K562 (cell line): Measurements from ENCODE around the gene XRCC5. TPM values are rescaled to one million over a fixed set of nuclear protein-coding genes. Genes with fewer than 3 reads are reported as not detected.

Experiments
- ATAC-seq: fragments of 200-7000 bp; cut with Tn5 transposase; 3 replicates; pipeline ENCODE4 v1.9.1; 2020; ENCODE audit warnings: moderate library complexity
- BruUV-seq: library from RNA; stranded (reverse); fragments of 400-500 nt; replicated peaks from 2 replicates; lab custom pipeline; 2021; lab: Mats Ljungman, UMichigan
- CTCF ChIA-PET: fragments of 300-600 bp; formaldehyde crosslinking; extraction: SDS; loops from one replicate; lab custom pipeline; 2021; ENCODE audit warnings: low intra/inter-chr PET ratio; lab: Yijun Ruan, JAX
- POLR2A ChIA-PET: fragments of 300-600, 350-650 bp; sonication (Branson Sonifier 250); formaldehyde crosslinking; extraction: SDS; loops from one replicate; lab custom pipeline; 2021; ENCODE audit warnings: antibody characterized with exemption, inconsistent platforms; lab: Yijun Ruan, JAX
- DNase-seq, 4 experiments: peaks; one replicate each; pipeline versions ENCODE4 v3.0.0 to v3.0.0-alpha.2; 2011 to 2018; ENCODE audit warnings: low spot score in 3 of 4, mixed read lengths in 3 of 4; ENCODE audit errors: extremely low read depth in 1 of 4
- FAIRE-seq: peaks from 2 replicates; lab custom pipeline; 2011; peaks lifted over from hg19 to GRCh38; lab: Jason Lieb, UNC
- H2AFZ ChIP-seq: 2 replicates; pipeline ENCODE4 v1.6.0; 2011; ENCODE audit warnings: low read depth, low read length, control low read depth, inconsistent platforms
- H3K27ac ChIP-seq: fragments of 200-600 bp; 3 replicates; pipeline ENCODE4 v1.8.0; 2011; ENCODE audit warnings: low read depth, mild to moderate bottlenecking, control low read depth, inconsistent platforms, low read length, moderate library complexity, mixed read lengths; ENCODE audit errors: extremely low read depth
- H3K27me3 ChIP-seq, 2 experiments: fragments of 300-600 bp in 1 of 2; 2 replicates in 1 of 2; 3 replicates in 1 of 2; pipeline versions ENCODE4 v1.6.0 to v1.8.0; 2011; ENCODE audit warnings: inconsistent platforms in 2 of 2, low read length in 2 of 2, mild to moderate bottlenecking in 1 of 2, mixed read lengths in 1 of 2, moderate library complexity in 1 of 2; ENCODE audit not compliant: control insufficient read depth in 2 of 2, insufficient read depth in 2 of 2
- H3K36me3 ChIP-seq: fragments of 300-600 bp; 3 replicates; pipeline ENCODE4 v1.8.0; 2011; ENCODE audit warnings: mild to moderate bottlenecking, low read length, inconsistent platforms; ENCODE audit not compliant: control insufficient read depth, insufficient read depth
- H3K4me1 ChIP-seq, 2 experiments: fragments of 200-600 bp in 1 of 2; replicated peaks in 1 of 2; 2 replicates in 1 of 2; 3 replicates in 1 of 2; pipeline versions ENCODE4 v1.5.1 to v1.8.0; 2011; ENCODE audit warnings: inconsistent platforms in 2 of 2, low read length in 2 of 2, mild to moderate bottlenecking in 1 of 2, mixed read lengths in 1 of 2, moderate library complexity in 1 of 2; ENCODE audit not compliant: control insufficient read depth in 2 of 2, insufficient read depth in 2 of 2
- H3K4me2 ChIP-seq: 2 replicates; pipeline ENCODE4 v1.6.1; 2011; ENCODE audit warnings: low read length, control low read depth, inconsistent platforms, mixed read lengths; ENCODE audit not compliant: insufficient read depth
- H3K4me3 ChIP-seq: fragments of 200-600 bp; sonication (generic), shearing (Covaris generic); 2 replicates; pipeline ENCODE4 v1.5.1; 2016; ENCODE audit warnings: control low read depth, inconsistent platforms
- H3K79me2 ChIP-seq: fragments of 200-600 bp; 3 replicates; pipeline ENCODE4 v1.8.0; 2011; ENCODE audit warnings: low read length, inconsistent platforms; ENCODE audit not compliant: control insufficient read depth, insufficient read depth
- H3K9ac ChIP-seq, 2 experiments: 2 replicates each; pipeline versions ENCODE4 v1.6.0 to v1.6.1; 2011; ENCODE audit warnings: low read depth in 2 of 2, low read length in 2 of 2, control low read depth in 1 of 2, inconsistent platforms in 1 of 2, mild to moderate bottlenecking in 1 of 2, mixed read lengths in 1 of 2; ENCODE audit not compliant: insufficient read depth in 1 of 2
- H3K9me1 ChIP-seq: one replicate; pipeline ENCODE4 v1.6.0; 2011; ENCODE audit warnings: inconsistent platforms, mild to moderate bottlenecking, low read length, moderate library complexity; ENCODE audit not compliant: control insufficient read depth, insufficient read depth
- H3K9me3 ChIP-seq: replicated peaks from 2 replicates; pipeline ENCODE4 v1.5.1; 2011; ENCODE audit warnings: low read depth, low read length, inconsistent platforms; ENCODE audit not compliant: control insufficient read depth, insufficient read depth
- H4K20me1 ChIP-seq: replicated peaks from 2 replicates; pipeline ENCODE4 v1.6.1; 2011; ENCODE audit warnings: low read length, inconsistent platforms, mixed read lengths; ENCODE audit not compliant: control insufficient read depth, insufficient read depth
- BCL6 ChIP-seq: fragments of 250-450 bp; sonication (Bioruptor Pico); IDR thresholded peaks from 2 replicates; pipeline ENCODE4 v1.4.0; 2020
- CGGBP1 ChIP-seq: fragments of 250-450 bp; sonication (Bioruptor Pico); IDR thresholded peaks from 2 replicates; pipeline ENCODE4 v1.9.0; 2021; ENCODE audit warnings: mild to moderate bottlenecking
- MAFG ChIP-seq: fragments of 450-650 bp; conservative IDR thresholded peaks from 2 replicates; pipeline ENCODE4 v1.6.1; 2016; ENCODE audit warnings: missing genetic modification characterization, missing compliant biosample characterization
- MTA1 ChIP-seq: fragments of 450-650 bp; IDR thresholded peaks from 2 replicates; pipeline ENCODE4 v1.6.1; 2017; ENCODE audit warnings: borderline replicate concordance
- MXI1 ChIP-seq: IDR thresholded peaks from 2 replicates; pipeline ENCODE4 v1.6.1; 2011; ENCODE audit warnings: low read depth, mild to moderate bottlenecking, improper control_type of control experiment, low read length
- NFRKB ChIP-seq: fragments of 450-650 bp; IDR thresholded peaks from 2 replicates; pipeline ENCODE4 v1.6.1; 2016; ENCODE audit warnings: low read depth
- RBFOX2 ChIP-seq: fragments of 200-400 bp; formaldehyde crosslinking; IDR thresholded peaks from 2 replicates; pipeline ENCODE4 v1.6.1; 2017; ENCODE audit warnings: low read depth, mild to moderate bottlenecking, low read length, moderate library complexity
- TFE3 ChIP-seq: fragments of 450-650 bp; formaldehyde crosslinking; IDR thresholded peaks from 2 replicates; pipeline ENCODE4 v1.4.0; 2020; ENCODE audit warnings: mild to moderate bottlenecking, mixed read lengths
- ZNF586 ChIP-seq: fragments of 450-650 bp; formaldehyde crosslinking; conservative IDR thresholded peaks from 2 replicates; pipeline ENCODE4 v1.4.0; 2020; ENCODE audit warnings: mild to moderate bottlenecking, moderate library complexity
- WGBS: fragments of 100-300 bp; shearing (Covaris generic); methylation state at CpG from one replicate; pipeline ENCODE4 v1.1.6; 2016; ENCODE audit warnings: low coverage, mixed read lengths; ENCODE audit not compliant: insufficient coverage; ENCODE audit errors: missing lambda C conversion rate; 5-methylcytosine and 5-hydroxymethylcytosine counted together
- in situ Hi-C: fragments of 300-500 bp; cut with MboI; formaldehyde crosslinking; loops from 4 replicates; pipeline ENCODE4 v1.15.0; 2018; ENCODE audit warnings: inconsistent platforms, mixed read lengths
- intact Hi-C: fragments of 100-400 bp; cut with micrococcal nuclease; formaldehyde crosslinking; loops from 2 replicates; pipeline ENCODE4 v1.14.2; 2022
- polyA plus RNA-seq, 8 experiments: library from polyadenylated mRNA; depleted of rRNA in 4 of 8; stranded (reverse) in 5 of 8; unstranded in 3 of 8; fragments of >200 nt; fragmentation: Nextera tagmentation in 2 of 8; fragmentation: Illumina TruSeq in 1 of 8; extraction: Ambion mirVana in 2 of 8; extraction: Trizol in 1 of 8; gene quantifications; 2 replicates each; pipeline versions ENCODE4 v1.2.1 to v1.2.3, GENCODE V29; 2011 to 2014; ENCODE audit warnings: inconsistent platforms in 1 of 8, missing spikeins in 1 of 8
- total RNA-seq, 7 experiments: library from RNA; depleted of rRNA in 6 of 7; stranded (reverse); fragments of >200 nt in 6 of 7; fragmentation: Illumina TruSeq in 2 of 7; extraction: Trizol in 2 of 7; gene quantifications; 2 replicates each; pipeline versions ENCODE4 v1.2.1 to v1.2.3, GENCODE V29; 2011 to 2021; ENCODE audit warnings: low replicate concordance in 1 of 7

Gene XRCC5
- total and polyA plus RNA-seq, 9 of the 15 experiments (the other 6 are each of a cell fraction or from before 2014, with no cell fraction given): 168 to 551 (median 297) TPM

- no peaks in the 10 kb centered on the region for H3K27me3 ChIP-seq
- in situ Hi-C loops (no loop called here), intact Hi-C loops (loop anchor here (10.0 kb wide), 1 partner anchor 146 kb away; no protein-coding TSS in a partner anchor)
- H3K9ac ChIP-seq: no peak overlapping the region
- H3K27ac ChIP-seq: no peak overlapping the region
- WGBS: 54% methylated on average over 1 of the region's 4 CpGs
- DNase-seq (no peak), ATAC-seq (no peak), FAIRE-seq (no peak)
- no peaks in the 10 kb centered on the region for H3K4me1 ChIP-seq
- no peak overlapping the region for H3K4me2 ChIP-seq
- no peaks in the 10 kb centered on the region for H3K79me2 ChIP-seq
- H3K36me3 ChIP-seq: no peaks in the 10 kb centered on the region
- TF ChIP-seq TFE3 (CRISPR knock-in tag) (peak; percentile 65), MTA1 (no peak)
- peak overlapping the region; percentile 20; the same call in 1 of the 2 replicates for H2AFZ ChIP-seq
- no TSS peak for BruUV-seq
- no peak overlapping the region for H3K4me3 ChIP-seq
- H3K9me3 ChIP-seq: no peaks in the 10 kb centered on the region
- ChIA-PET CTCF (no interaction called here), POLR2A (interaction anchor here (0.6 to 1.5 kb wide), 2 partner anchors 11 to 270 kb away, joined by 3 read pairs; no protein-coding TSS in a partner anchor)
- no peaks in the 10 kb centered on the region for H4K20me1 ChIP-seq
- H3K9me1 ChIP-seq: no peaks in the 10 kb centered on the region
Measured at GRCh38 chr2:216101109-216101508, 8.0 kb upstream of the XRCC5 start.

GRCh38 chr2:216103213-216103612, 5.9 kb upstream of the XRCC5 start:
- no peaks in the 10 kb centered on the region for H3K36me3 ChIP-seq
- H3K27me3 ChIP-seq: no peaks in the 10 kb centered on the region
- ChIA-PET POLR2A (interaction anchor here (1.2 kb wide), 1 partner anchor 16 kb away, joined by 4 read pairs; no protein-coding TSS in a partner anchor), CTCF (no interaction called here)
- DNase-seq: no peak
- H3K4me3 ChIP-seq: no peak overlapping the region
- H3K4me2 ChIP-seq: no peak overlapping the region
- BruUV-seq: no TSS peak
- H3K9me3 ChIP-seq: no peaks in the 10 kb centered on the region
- H3K27ac ChIP-seq: no peak overlapping the region
- no peak for FAIRE-seq
- H2AFZ ChIP-seq: no peak overlapping the region
- 0% methylated on average over 1 of the region's 1 CpG for WGBS
- H3K9ac ChIP-seq: no peak overlapping the region
- in situ Hi-C loops (no loop called here), intact Hi-C loops (loop anchor here (10.0 kb wide), 1 partner anchor 148 kb away; no protein-coding TSS in a partner anchor)
- no peaks in the 10 kb centered on the region for H3K9me1 ChIP-seq
- no peaks in the 10 kb centered on the region for H3K79me2 ChIP-seq
- no peak for ATAC-seq
- H4K20me1 ChIP-seq: no peaks in the 10 kb centered on the region
- peaks cover 2% of the 10 kb centered on the region in 2 experiments; a peak in 3 of 5 replicates for H3K4me1 ChIP-seq
- TF ChIP-seq NFRKB (no peak), MXI1 (no peak), CGGBP1 (CRISPR knock-in tag) (no peak), MAFG (tag) (peak; percentile 63), BCL6 (CRISPR knock-in tag) (no peak), TFE3 (CRISPR knock-in tag) (no peak), ZNF586 (no peak), RBFOX2 (no peak)
